ENCODE data around the gene WDR89.

DNA sequence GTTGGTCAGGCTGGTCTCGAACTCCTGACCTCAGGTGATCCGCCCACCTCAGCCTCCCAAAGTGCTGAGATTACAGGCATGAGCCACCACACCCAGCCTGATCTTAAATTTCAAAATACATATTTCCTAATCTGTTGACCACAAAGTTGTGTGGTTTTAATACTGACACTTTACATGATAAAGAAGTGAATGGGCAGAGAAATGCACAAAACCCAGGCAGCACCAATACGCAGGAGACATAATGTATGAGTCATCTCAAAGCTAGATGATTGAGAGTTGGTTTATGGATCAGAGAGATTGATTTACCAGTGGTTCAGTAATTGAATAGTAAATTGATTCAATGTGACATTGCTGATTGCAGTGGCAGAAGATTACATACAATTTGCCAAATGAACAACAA is 79.3 kb downstream of the WDR89 start:
- TF ChIP-seq, protein P1, sequence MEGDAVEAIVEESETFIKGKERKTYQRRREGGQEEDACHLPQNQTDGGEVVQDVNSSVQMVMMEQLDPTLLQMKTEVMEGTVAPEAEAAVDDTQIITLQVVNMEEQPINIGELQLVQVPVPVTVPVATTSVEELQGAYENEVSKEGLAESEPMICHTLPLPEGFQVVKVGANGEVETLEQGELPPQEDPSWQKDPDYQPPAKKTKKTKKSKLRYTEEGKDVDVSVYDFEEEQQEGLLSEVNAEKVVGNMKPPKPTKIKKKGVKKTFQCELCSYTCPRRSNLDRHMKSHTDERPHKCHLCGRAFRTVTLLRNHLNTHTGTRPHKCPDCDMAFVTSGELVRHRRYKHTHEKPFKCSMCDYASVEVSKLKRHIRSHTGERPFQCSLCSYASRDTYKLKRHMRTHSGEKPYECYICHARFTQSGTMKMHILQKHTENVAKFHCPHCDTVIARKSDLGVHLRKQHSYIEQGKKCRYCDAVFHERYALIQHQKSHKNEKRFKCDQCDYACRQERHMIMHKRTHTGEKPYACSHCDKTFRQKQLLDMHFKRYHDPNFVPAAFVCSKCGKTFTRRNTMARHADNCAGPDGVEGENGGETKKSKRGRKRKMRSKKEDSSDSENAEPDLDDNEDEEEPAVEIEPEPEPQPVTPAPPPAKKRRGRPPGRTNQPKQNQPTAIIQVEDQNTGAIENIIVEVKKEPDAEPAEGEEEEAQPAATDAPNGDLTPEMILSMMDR (IDR thresholded peaks at IDR 0.05; ENCODE audit: low read depth, low read length) = no peak
- no peak for TF ChIP-seq EZH2phosphoT487 (IDR thresholded peaks at IDR 0.05; ENCODE audit: low read depth)

Data from OCI-LY3 (cell line).